ENCODE data around the gene CAPN1. TPM values are rescaled to one million over a fixed set of nuclear protein-coding genes. Genes with fewer than 3 reads are reported as not detected.

CAPN1 gene
- total RNA-seq, 3 donors from 2014 or later: 65.5 to 86.2 (median 81.9) TPM

DNA sequence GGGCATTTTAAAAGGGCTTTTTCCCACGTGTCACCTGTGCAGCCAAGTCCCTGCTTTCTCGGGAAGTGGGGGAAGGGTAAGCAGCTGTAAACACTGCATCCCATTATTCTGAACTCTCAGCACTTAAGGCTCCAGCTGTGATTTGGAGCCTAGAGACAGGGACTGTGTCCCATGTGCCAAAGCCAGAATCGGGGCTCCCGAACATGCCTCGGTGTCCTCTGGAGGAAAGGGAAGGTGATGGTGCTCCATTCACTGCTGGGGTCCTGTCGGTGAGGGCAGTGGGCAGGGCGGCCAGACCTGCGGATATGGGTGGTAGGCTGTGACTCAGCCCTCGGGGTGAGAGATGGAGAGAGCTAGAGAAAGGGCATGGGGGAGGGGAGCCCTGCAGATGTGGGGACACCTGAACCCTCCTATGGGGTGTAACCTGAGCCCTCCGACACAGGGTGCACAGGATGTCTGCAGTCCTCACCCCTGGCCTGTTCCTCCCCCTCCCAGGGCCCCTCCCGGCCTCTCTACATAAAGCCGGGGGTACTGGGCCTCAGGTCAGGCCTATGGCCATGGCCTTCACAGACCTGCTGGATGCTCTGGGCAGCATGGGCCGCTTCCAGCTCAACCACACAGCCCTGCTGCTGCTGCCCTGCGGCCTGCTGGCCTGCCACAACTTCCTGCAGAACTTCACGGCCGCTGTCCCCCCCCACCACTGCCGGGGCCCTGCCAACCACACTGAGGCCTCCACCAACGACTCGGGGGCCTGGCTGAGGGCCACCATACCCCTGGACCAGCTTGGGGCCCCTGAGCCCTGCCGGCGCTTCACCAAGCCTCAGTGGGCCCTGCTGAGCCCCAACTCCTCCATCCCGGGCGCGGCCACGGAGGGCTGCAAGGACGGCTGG, 31.8 kb downstream of the CAPN1 start:
- ATAC-seq (peak; percentile 28 to 42), DNase-seq (no peak)
- H3K4me1 Mint-ChIP-seq (ENCODE audit: low read depth): peaks cover 19% of the 10 kb centered on the region
- H3K9me3 Mint-ChIP-seq: peaks cover 4% of the 10 kb centered on the region
- peaks cover 11% of the 10 kb centered on the region for H3K36me3 Mint-ChIP-seq (ENCODE audit: insufficient read depth)
- no peak overlapping the region for H3K4me3 Mint-ChIP-seq
- peaks cover 3% of the 10 kb centered on the region for H3K27me3 Mint-ChIP-seq (ENCODE audit: low read depth)

DNA sequence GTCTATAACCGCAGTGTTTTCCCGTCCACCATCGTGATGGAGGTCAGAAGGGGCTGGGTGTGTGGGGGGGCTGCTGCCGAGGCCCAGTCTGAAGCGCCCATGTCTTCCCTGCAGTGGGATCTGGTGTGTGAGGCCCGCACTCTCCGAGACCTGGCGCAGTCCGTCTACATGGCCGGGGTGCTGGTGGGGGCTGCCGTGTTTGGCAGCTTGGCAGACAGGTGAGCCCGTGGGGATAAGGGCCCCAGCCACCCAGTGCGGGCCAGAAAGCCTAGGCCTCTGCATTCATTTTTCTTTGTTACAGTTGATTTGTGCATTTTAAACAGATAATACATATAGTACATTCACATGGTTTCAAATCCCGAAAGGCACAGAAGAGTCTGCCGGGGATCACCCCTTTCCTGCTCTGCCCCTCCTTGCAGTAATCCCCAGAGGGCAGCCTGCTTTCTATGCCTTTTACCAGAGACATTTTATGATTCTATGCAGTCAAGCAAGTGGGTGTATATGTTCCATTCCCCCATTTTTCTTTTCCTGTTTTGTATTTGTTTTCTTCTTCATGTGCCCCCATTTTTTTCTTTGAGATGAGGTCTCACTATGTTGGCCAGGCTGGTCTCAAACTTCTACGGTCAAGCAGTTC, 32.6 kb downstream of the CAPN1 start:
- DNase-seq (no peak), ATAC-seq (no peak)
- Mint-ChIP-seq H3K4me3 (no peak overlapping the region), H3K9me3 (peaks cover 4% of the 10 kb centered on the region), H3K4me1 (ENCODE audit: low read depth) (peaks cover 17% of the 10 kb centered on the region), H3K36me3 (ENCODE audit: insufficient read depth) (peaks cover 6% of the 10 kb centered on the region), H3K27me3 (ENCODE audit: low read depth) (peaks cover 3% of the 10 kb centered on the region)

DNA sequence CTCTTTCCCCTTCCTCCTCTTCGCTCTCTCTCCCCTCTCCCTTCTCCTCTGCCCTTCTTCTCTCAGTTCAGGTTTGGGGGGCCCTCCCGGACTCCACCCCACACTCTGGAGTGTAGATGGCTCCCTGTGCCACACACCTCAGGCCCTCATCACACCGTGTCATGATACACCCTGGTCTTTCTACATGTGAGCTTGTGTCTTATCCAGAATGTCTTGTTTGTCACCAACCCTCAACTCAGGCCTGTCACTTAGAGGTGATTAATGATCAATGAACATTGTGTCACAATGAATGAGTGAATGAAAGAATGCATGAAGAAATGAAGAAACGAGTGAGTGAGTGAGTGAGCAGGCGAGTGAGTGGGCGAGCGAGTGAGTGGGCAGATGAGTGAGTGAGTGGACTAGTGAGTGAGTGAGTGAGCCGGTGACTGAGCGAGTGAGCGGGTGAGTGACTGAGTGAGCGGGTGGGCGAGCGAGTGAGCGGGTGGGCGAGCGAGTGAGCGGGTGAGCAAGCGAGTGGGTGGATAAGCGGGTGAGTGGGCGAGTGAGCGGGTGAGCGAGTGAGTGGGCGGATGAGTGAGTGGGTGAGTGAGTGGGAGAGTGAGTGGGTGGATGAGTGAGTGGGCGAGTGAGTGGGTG, 33.8 kb downstream of the CAPN1 start:
- Mint-ChIP-seq H3K4me1 (ENCODE audit: low read depth) (peaks cover 26% of the 10 kb centered on the region), H3K27me3 (ENCODE audit: low read depth) (peaks cover 3% of the 10 kb centered on the region), H3K4me3 (peak overlapping the region; percentile 56), H3K9me3 (peaks cover 4% of the 10 kb centered on the region), H3K36me3 (ENCODE audit: insufficient read depth) (peaks cover 2% of the 10 kb centered on the region)
- DNase-seq (peak; percentile 26), ATAC-seq (peak; percentile 46 to 51)

DNA sequence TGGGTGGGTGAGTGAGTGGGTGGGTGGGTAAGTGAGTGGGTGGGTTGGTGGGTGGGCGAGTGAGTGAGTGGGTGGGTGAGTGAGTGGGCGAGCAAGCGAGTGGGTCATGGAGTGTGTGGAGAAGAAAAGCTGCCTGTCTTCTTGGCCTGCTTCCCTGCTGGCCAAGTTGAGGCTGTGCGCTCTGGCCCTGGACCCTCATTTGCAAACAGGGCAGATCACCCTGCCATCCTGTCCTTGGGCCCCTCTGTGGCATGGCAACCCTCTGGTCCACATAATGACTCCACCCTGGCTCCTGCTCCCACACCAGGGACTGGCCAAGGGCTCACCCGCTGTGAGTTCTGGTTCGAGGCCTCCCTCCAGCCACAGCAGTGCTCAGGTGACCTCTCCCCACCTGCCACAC, 35.1 kb downstream of the CAPN1 start:
- Mint-ChIP-seq H3K4me1 (ENCODE audit: low read depth) (peaks cover 26% of the 10 kb centered on the region), H3K4me3 (no peak overlapping the region), H3K9me3 (peaks cover 4% of the 10 kb centered on the region), H3K36me3 (ENCODE audit: insufficient read depth) (peaks cover 2% of the 10 kb centered on the region), H3K27me3 (ENCODE audit: low read depth) (peaks cover 3% of the 10 kb centered on the region)
- DNase-seq (no peak), ATAC-seq (no peak)

DNA sequence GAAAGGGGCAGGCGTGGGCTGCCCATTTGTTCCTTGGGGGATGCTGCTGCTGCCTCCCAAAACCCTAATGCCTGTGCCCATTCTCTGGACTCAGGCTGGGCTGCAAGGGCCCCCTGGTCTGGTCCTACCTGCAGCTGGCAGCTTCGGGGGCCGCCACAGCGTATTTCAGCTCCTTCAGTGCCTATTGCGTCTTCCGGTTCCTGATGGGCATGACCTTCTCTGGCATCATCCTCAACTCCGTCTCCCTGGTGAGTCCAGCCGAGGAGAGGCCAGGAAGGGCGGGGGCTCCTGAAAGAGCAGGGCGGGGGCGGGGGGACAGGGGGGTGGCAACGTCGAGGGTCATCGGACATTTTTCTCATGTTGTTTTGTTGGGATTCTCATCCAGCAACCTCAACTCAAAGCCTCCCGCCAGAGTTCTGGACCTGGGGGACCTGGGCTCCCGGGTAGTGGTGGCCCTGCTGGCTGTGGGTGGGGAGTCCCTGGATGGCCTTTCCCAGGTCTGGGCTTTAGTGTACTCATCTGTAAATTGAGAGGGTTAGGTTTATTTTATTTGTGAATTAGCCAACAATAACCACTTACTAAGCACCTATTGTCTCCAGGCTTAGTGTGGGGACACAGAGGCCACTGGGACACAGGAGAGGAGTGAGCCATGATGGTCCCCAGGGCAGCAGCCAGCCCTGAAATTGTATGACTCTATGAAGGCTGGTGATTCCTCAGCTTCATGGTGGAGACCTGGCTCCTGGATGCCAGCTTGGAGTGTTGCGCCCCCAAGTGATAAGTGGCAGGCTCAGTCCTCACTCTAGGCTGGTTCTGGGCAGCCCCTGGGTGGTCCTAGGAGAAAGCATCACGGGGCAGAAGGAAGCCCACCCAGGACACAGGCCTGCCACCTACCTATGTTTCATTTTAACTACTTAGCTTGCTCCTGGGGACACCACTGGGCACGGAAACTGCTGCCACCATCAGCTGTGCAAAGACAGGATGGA, 36.0 kb downstream of the CAPN1 start:
- H3K4me1 Mint-ChIP-seq (ENCODE audit: low read depth): peaks cover 26% of the 10 kb centered on the region
- H3K27me3 Mint-ChIP-seq (ENCODE audit: low read depth): peaks cover 6% of the 10 kb centered on the region
- no peak overlapping the region for H3K4me3 Mint-ChIP-seq
- DNase-seq (no peak), ATAC-seq (no peak)
- peaks cover 4% of the 10 kb centered on the region for H3K9me3 Mint-ChIP-seq
- peaks cover 2% of the 10 kb centered on the region for H3K36me3 Mint-ChIP-seq (ENCODE audit: insufficient read depth)

DNA sequence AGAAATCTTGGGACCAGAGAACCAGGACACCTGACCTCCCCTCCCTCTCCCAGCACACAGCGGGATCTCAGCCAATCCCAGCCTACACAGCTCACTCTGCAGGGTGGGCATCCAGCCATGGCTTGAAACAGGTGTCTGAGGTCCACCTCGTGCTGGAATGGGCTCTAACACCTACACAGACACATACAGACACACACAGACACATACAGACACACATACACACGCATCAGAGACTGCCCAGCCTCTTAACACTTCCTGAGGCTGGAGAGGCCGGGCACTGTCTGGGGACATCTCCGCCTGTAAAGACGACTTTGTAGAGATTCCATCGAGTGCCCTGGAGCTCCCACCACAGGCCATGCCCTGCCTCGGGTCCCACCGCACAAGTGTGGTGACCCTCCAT, 36.7 kb downstream of the CAPN1 start:
- H3K4me1 Mint-ChIP-seq (ENCODE audit: low read depth): peaks cover 21% of the 10 kb centered on the region
- no peak overlapping the region for H3K4me3 Mint-ChIP-seq
- peaks cover 6% of the 10 kb centered on the region for H3K27me3 Mint-ChIP-seq (ENCODE audit: low read depth)
- H3K36me3 Mint-ChIP-seq (ENCODE audit: insufficient read depth): peaks cover 2% of the 10 kb centered on the region
- no peak for ATAC-seq
- H3K9me3 Mint-ChIP-seq: peaks cover 4% of the 10 kb centered on the region
- DNase-seq: no peak

DNA sequence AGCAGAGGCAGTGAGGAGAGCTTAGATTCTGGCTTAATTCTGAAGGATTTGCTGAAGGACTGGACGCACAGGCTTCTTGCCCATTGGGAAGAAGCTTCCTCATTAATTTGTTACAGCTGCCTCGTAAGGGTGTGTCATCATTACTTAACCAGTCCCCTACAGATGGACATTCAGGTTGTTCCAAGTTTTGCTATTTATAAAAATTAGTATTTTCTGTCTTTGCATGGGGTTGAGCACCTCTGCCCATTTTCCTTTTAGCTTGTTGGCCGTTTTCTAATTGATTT, 38.1 kb downstream of the CAPN1 start:
- DNase-seq (no peak), ATAC-seq (no peak)
- Mint-ChIP-seq H3K4me3 (no peak overlapping the region), H3K4me1 (ENCODE audit: low read depth) (peaks cover 15% of the 10 kb centered on the region), H3K9me3 (peaks cover 4% of the 10 kb centered on the region), H3K27me3 (ENCODE audit: low read depth) (peaks cover 6% of the 10 kb centered on the region), H3K36me3 (ENCODE audit: insufficient read depth) (peaks cover 2% of the 10 kb centered on the region)

DNA sequence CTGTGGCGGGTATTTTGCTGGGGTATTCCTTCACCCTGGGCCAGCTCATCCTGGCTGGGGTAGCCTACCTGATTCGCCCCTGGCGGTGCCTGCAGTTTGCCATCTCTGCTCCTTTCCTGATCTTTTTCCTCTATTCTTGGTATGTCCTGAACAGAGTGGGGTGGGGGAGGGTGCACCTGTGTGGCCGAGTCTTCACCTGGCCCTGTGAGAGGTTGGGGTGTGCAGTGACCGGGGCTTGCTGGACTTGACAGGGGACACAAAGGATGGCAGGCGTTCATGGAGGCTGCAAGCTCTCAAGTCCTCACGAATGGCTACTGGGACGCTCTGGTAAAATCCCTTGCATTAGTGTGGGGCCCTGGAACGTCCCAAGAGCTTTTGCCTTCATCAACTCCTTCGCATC, 39.3 kb downstream of the CAPN1 start:
- Mint-ChIP-seq H3K4me1 (ENCODE audit: low read depth) (peaks cover 17% of the 10 kb centered on the region), H3K9me3 (no peaks in the 10 kb centered on the region), H3K4me3 (no peak overlapping the region), H3K27me3 (ENCODE audit: low read depth) (peaks cover 9% of the 10 kb centered on the region), H3K36me3 (ENCODE audit: insufficient read depth) (no peaks in the 10 kb centered on the region)
- DNase-seq: no peak
- ATAC-seq: no peak

DNA sequence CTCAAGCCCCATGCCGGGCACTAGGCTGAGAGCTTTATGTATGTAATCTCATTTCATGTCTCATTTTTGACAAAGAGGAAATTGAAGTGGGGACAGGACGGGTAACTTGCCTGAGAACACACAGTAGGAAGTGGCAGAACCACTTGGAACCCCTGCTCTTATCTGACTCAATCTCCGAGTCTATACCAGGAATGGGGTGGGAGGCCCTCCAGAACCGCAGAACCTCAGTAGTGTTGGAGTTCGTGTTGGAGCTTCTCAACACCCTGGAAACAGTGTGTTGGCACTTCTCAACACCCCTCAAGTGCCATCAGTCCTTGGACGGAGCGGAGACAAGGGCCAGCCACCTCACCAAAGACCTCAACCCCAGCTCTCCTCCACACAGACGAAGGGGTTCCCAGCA, 41.3 kb downstream of the CAPN1 start:
- Mint-ChIP-seq H3K4me3 (no peak overlapping the region), H3K9me3 (no peaks in the 10 kb centered on the region), H3K4me1 (ENCODE audit: low read depth) (peaks cover 19% of the 10 kb centered on the region), H3K27me3 (ENCODE audit: low read depth) (peaks cover 24% of the 10 kb centered on the region), H3K36me3 (ENCODE audit: insufficient read depth) (no peaks in the 10 kb centered on the region)
- ATAC-seq (no peak), DNase-seq (no peak)

DNA sequence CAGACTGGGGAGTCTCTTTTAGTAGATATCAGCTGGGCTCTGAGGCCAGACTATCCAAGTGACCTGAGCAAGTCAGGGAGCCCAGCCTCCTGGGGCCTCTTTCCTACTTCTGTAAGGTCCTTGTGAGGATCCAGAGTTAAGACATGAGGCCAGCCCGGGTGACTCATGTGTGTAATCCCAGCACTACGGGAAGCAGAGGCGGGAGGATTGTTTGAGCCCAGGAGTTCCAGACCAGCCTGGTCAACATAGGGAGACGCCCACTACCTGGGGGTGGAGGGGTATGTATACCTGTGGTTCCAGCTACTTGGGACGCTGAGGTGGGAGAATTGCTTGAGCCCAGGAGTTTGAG, 43.2 kb downstream of the CAPN1 start:
- no peaks in the 10 kb centered on the region for H3K9me3 Mint-ChIP-seq
- no peaks in the 10 kb centered on the region for H3K36me3 Mint-ChIP-seq (ENCODE audit: insufficient read depth)
- no peak for DNase-seq
- peaks cover 25% of the 10 kb centered on the region for H3K27me3 Mint-ChIP-seq (ENCODE audit: low read depth)
- ATAC-seq: no peak
- no peak overlapping the region for H3K4me3 Mint-ChIP-seq
- peaks cover 11% of the 10 kb centered on the region for H3K4me1 Mint-ChIP-seq (ENCODE audit: low read depth)

DNA sequence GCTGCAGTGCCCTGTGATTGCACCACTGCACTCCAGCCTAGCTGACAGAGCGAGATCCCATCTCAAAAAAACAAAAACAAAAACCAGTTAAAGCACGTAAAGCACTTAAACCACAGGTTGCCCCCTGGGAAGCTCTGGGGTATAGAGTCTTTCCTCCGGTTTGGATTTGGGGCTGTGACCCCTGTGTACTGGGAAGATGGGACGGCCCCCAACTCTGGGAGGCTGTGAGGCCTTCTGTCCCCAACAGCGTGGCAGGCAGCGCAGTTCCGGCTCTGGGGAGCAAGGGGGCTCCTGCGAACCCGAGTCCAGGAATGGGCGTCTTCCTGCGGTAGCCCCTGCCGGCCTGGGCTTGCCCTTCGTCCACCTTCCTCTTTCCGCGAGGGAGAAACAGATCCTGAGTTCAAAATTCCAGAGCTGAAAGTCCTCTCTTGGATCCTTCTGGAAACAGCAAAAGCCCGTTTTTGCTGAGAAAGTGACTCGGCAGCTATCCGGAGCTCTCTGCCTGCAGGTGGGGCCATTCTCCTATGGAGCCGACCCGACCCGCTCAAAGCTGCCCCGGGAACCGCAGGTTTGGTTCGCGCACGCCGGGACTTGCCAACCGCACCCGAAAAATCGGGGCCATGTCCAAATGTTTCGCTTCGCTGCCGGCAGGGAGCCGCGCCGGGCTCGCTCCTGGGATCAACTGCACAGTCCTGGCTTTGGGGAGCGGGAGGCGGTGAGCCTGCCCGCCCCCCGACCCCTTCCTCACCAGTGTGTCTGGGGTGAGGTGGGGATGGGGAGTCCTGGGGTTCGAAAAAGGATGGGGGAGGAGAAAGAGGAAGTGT, 43.8 kb downstream of the CAPN1 start:
- H3K9me3 Mint-ChIP-seq: no peaks in the 10 kb centered on the region
- H3K4me3 Mint-ChIP-seq: peak overlapping the region; percentile 76
- DNase-seq: peak; percentile 57
- H3K27me3 Mint-ChIP-seq (ENCODE audit: low read depth): peaks cover 27% of the 10 kb centered on the region
- ATAC-seq: peak; percentile 89 to 92
- no peaks in the 10 kb centered on the region for H3K36me3 Mint-ChIP-seq (ENCODE audit: insufficient read depth)
- H3K4me1 Mint-ChIP-seq (ENCODE audit: low read depth): peaks cover 9% of the 10 kb centered on the region

DNA sequence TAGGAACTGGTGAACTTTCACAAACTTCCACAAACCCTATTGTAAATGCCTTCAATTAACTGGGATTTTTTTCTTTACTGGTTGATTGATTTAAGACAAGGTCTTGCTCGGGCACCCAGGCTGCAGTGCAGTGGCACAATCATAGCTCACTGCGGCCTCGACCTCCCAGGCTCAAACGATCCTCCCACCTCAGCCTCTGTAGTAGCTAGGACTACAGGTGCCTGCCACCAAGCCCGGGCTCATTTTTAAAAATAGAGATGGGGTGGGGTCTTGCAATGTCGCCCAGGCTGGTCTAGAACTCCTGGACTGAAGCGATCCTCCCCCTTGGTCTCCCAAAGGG, 44.3 kb downstream of the CAPN1 start:
- Mint-ChIP-seq H3K4me3 (peak overlapping the region; percentile 76), H3K36me3 (ENCODE audit: insufficient read depth) (no peaks in the 10 kb centered on the region), H3K9me3 (no peaks in the 10 kb centered on the region), H3K4me1 (ENCODE audit: low read depth) (peaks cover 9% of the 10 kb centered on the region), H3K27me3 (ENCODE audit: low read depth) (peaks cover 27% of the 10 kb centered on the region)
- no peak for ATAC-seq
- no peak for DNase-seq

DNA sequence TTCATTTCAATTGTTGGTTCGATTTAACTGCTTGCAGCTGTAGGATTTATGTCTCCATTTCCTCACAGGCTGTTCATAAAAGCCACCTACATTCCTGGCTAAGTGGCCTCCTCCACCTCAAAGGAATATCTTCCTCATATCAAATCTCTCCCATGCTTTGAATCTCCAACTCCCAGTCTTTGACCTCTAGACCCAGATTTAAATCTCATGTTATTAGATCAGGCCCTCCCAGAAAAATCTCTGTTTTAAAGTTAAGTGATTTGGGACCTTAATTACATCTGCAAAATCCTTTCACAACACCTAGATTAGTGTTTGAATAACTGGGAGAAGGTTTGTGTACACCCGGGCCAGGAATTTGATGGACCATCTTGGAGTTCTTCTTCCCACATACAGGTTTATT, 46.2 kb downstream of the CAPN1 start:
- ATAC-seq (no peak), DNase-seq (no peak)
- Mint-ChIP-seq H3K36me3 (ENCODE audit: insufficient read depth) (no peaks in the 10 kb centered on the region), H3K9me3 (no peaks in the 10 kb centered on the region), H3K4me3 (no peak overlapping the region), H3K27me3 (ENCODE audit: low read depth) (peaks cover 24% of the 10 kb centered on the region), H3K4me1 (ENCODE audit: low read depth) (peaks cover 9% of the 10 kb centered on the region)
